Natural killer cell treated with Interleukin-12 subunit alpha and Interleukin-12 subunit beta and Interleukin-15 and Interleukin-18, amount 100 ng/mL, for 72 hours (primary cell): ENCODE measurements around the gene CPLANE2. TPM values are rescaled to one million over a fixed set of nuclear protein-coding genes. Genes with fewer than 3 reads are reported as not detected.
"Not testable (repeated sequence)": the region's sequence is repeated elsewhere in the genome, so short reads cannot be mapped to it uniquely, and the experiment has no call there.

Source experiments
- ATAC-seq, 2 donors: fragments of 150-1000 bp; cut with Tn5 transposase in 1 of 2; sonication (Bioruptor Pico), chemical (Tn5 transposase) in 1 of 2; 2 replicates each; pipeline ENCODE4 v1.10.0; 2021
- DNase-seq: peaks from one replicate; pipeline ENCODE4 v3.0.0; 2022; ENCODE audit warnings: low spot score
- H3K27ac Mint-ChIP-seq, 2 donors: 1 replicate in 1 of 2; 2 replicates in 1 of 2; pipeline ENCODE4 v1.8.0; 2022; ENCODE audit warnings: mixed read lengths in 2 of 2, mild to moderate bottlenecking in 1 of 2, moderate library complexity in 1 of 2
- H3K27me3 Mint-ChIP-seq, 2 donors: 1 replicate in 1 of 2; 2 replicates in 1 of 2; pipeline ENCODE4 v1.8.0; 2022; ENCODE audit warnings: mixed read lengths in 2 of 2
- H3K36me3 Mint-ChIP-seq: one replicate; pipeline ENCODE4 v1.8.0; 2022; ENCODE audit warnings: mixed read lengths
- H3K4me1 Mint-ChIP-seq, 2 donors: 1 replicate in 1 of 2; 2 replicates in 1 of 2; pipeline ENCODE4 v1.8.0; 2022; ENCODE audit warnings: low read depth in 2 of 2, mixed read lengths in 2 of 2, mild to moderate bottlenecking in 1 of 2
- H3K4me3 Mint-ChIP-seq: one replicate; pipeline ENCODE4 v1.8.0; 2022; ENCODE audit warnings: mixed read lengths
- H3K9me3 Mint-ChIP-seq: 2 replicates; pipeline ENCODE4 v1.8.0; 2022; ENCODE audit warnings: mixed read lengths
- total RNA-seq, 2 donors: library from RNA; stranded (reverse); gene quantifications; one replicate each; pipeline ENCODE4 v1.2.3, GENCODE V29; 2022

Gene CPLANE2
- total RNA-seq, 2 donors from 2014 or later: 3.2 to 3.8 TPM

DNA sequence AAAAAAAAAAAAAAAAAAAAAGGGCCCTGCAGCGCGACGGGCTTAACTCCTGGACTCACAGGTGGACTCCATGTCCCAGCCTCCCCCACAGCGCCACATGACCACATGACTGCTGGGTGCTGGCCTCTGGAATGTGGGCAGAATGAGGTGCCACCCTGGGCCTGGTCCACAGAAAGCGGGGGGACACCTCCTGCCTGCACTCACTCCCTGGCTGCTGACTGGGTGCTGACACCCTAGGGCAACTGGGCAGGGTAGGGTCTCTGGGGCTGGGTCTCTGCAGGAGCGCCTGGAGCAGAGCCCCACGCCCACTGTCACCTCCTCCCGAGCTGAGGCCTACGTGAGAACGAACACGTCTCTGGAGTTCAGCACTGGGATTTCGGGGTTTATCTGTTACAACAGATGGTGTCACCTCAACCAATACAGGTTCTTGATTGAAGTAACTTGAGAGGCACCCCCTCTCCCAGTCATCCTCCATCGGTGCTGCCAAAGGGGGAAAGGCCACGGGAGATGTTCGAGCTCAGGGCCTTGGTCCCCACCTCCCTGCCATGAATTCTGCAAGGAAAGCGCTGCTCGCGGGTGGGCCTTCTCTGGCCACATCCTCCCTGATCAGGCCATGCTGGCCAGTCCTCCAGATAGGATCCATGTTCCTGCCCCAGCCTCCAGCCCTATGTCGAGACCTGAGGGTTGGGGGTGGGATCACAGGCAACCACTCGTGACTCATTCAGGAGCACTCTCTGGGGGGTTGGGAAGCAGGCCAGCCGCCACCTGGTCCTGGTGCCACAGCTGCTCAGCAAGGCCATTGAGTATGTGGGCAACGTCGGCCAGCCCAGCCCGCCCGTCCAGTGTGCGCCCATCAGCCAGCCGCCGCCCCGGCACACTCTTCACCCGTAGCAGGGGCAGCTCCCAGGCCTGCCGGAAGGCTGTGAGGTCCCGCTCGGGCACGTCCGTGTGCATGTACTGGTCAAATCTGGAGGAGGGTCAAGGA lies 5.4 kb downstream of the CPLANE2 start:
- H3K27me3 Mint-ChIP-seq: peaks cover 0 to 13% of the 10 kb centered on the region in 2 donors
- H3K27ac Mint-ChIP-seq: no peak overlapping the region
- DNase-seq (no peak), ATAC-seq (peak in 1 of 2 donors; percentile 16)
- H3K4me3 Mint-ChIP-seq: no peak overlapping the region
- no peaks in the 10 kb centered on the region for H3K9me3 Mint-ChIP-seq
- peaks cover 7 to 17% of the 10 kb centered on the region in 2 donors for H3K4me1 Mint-ChIP-seq
- H3K36me3 Mint-ChIP-seq: no peaks in the 10 kb centered on the region

GRCh38 chr1:16230744-16231143 lies 6.2 kb downstream of the CPLANE2 start:
- Mint-ChIP-seq H3K27ac (no peak overlapping the region), H3K4me3 (no peak overlapping the region), H3K27me3 (peaks cover 0 to 20% of the 10 kb centered on the region in 2 donors), H3K36me3 (no peaks in the 10 kb centered on the region), H3K4me1 (peaks cover 0 to 11% of the 10 kb centered on the region in 2 donors), H3K9me3 (no peaks in the 10 kb centered on the region)
- DNase-seq (no peak), ATAC-seq (no peak)

DNA sequence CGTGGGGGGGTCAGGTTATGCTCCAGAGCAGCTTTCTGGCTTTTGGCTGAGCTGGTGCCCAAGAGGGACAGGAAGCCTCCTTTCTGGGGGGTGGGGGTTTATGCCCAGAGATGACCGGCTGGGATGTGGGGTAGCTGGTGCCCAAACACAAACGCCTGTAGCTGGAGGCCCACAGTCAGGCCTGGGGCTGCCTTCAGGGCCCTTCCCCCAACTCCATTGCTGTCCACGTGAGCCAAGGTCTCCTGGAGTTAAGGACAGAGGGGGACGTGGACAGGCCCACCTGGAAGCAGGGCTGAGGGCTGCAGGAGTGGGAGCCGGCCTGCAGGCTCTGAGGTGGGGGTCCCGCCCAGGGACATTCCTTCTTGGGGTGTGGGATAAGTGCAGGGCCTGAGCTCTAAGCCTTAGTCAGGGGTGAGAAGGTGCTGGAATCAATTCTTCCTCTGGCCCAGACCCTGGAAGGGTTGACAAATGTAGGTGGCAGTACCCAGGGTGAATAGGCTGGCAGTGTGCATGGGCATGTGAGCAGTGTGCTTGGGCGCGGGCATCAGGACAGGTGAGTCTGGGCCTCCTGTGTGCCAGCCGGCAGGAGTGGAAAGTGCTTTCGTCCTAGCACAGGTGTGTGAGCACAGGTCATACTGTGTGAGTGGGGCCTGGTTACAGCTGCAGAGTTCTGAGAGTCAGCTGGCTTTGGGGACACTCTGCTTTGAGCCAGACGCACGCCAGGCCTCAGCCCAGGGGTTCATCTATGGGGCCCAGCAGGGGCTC lies 6.8 kb downstream of the CPLANE2 start:
- Mint-ChIP-seq H3K27ac (no peak overlapping the region), H3K4me3 (no peak overlapping the region), H3K9me3 (no peaks in the 10 kb centered on the region), H3K36me3 (no peaks in the 10 kb centered on the region), H3K27me3 (peaks cover 0 to 20% of the 10 kb centered on the region in 2 donors), H3K4me1 (peaks cover 0 to 9% of the 10 kb centered on the region in 2 donors)
- ATAC-seq (no peak), DNase-seq (no peak)

DNA sequence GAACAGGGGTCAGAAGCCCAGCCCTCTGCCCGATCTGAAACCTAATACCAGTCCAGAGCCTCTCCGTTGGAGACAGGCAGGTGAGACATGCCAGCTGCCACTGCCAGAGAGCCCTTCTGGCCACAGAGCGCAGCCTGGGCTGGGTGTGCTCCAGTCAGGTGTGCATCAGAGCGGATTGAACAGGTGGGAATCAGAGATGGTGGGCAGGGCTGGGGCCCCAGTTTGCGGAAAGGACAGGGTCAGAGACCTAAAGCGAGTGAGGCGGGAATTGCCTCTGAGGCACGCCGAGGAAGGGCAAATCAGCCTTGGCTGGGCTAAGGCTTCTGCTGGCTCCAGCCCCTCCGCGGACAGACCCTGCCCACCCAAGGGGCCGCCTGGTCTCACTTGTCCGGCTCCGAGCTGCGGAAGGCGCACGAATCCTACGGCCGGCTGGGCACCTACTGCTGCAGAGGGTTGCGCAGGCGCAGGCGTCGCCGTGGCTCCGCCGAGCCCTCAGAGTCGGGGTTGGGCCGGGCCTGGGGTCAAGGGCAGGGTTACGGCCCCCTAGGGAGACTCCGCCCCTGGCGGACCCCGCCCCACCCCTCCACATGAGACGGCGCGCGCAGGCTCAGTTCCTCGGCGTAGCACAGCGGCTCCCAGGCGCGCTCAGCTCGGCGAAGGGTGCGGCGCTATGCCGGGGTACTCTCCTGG lies 10.3 kb downstream of the CPLANE2 start:
- no peak for DNase-seq
- H3K27ac Mint-ChIP-seq: no peak overlapping the region

DNA sequence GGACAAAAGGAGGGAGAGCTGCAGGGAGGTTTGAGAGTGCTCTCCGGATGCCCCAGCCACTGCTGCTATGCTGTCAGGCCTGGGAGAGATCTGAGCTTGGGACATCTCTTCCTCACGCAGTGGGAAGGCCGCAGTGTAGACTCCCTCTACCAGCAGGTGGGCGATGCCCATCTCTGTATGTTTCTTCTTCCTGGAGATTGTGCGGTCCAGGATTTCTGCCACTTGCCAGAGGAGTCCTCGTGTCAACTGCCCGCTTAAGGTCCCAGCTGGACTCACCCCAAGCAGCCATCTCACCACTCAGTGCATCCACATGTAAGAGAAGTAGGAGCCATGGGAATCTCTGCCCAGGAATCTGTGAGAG lies 10.9 kb downstream of the CPLANE2 start:
- ATAC-seq: no peak
- H3K9me3 Mint-ChIP-seq: no peaks in the 10 kb centered on the region

More for the DNA sequence above, 10.3 kb downstream of the CPLANE2 start:
- no peak overlapping the region for H3K4me3 Mint-ChIP-seq
- H3K4me1 Mint-ChIP-seq: peaks cover under 1 to 8% of the 10 kb centered on the region in 2 donors
- peak in 1 of 2 donors; percentile 34 for ATAC-seq
- no peaks in the 10 kb centered on the region for H3K36me3 Mint-ChIP-seq
- H3K27me3 Mint-ChIP-seq: peaks cover 3 to 25% of the 10 kb centered on the region in 2 donors
- H3K9me3 Mint-ChIP-seq: no peaks in the 10 kb centered on the region

GRCh38 chr1:16224472-16224871 lies 12.5 kb downstream of the CPLANE2 start:
- Mint-ChIP-seq H3K4me3 (no peak overlapping the region), H3K9me3 (no peaks in the 10 kb centered on the region), H3K27ac (no peak overlapping the region), H3K27me3 (peaks cover 9 to 27% of the 10 kb centered on the region in 2 donors), H3K36me3 (no peaks in the 10 kb centered on the region), H3K4me1 (peaks cover 9 to 11% of the 10 kb centered on the region in 2 donors)
- ATAC-seq (no peak), DNase-seq (no peak)

More for the DNA sequence above, 10.9 kb downstream of the CPLANE2 start:
- Mint-ChIP-seq H3K27ac (no peak overlapping the region), H3K27me3 (peaks cover 8 to 27% of the 10 kb centered on the region in 2 donors), H3K36me3 (no peaks in the 10 kb centered on the region), H3K4me3 (no peak overlapping the region), H3K4me1 (peaks cover 4 to 8% of the 10 kb centered on the region in 2 donors)
- no peak for DNase-seq

GRCh38 chr1:16222716-16223115 lies 14.3 kb downstream of the CPLANE2 start:
- not testable (repeated sequence) for H3K36me3 Mint-ChIP-seq, DNase-seq, H3K27ac Mint-ChIP-seq, H3K9me3 Mint-ChIP-seq, ATAC-seq, H3K4me3 Mint-ChIP-seq
- H3K4me1 Mint-ChIP-seq: peaks cover 9 to 11% of the 10 kb centered on the region in 2 donors
- H3K27me3 Mint-ChIP-seq: peaks cover 9 to 17% of the 10 kb centered on the region in 2 donors

DNA sequence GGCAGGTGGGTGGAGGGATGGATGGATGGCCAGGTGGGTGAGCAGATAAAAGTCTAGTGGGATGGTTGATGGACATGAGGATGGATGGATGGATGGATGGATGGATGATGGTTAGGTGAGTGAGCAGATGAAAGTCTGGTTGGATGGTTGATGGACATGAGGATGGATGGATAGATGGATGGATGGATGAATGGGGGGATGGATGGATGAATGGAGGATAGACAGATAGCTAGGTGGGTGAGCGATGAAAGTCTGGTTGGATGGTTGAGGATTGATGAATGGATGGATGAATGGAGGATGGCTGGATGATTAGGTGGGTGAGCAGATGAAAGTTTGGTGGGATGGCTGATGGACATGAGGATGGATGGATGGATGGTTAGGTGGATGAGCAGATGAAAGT lies 15.5 kb downstream of the CPLANE2 start:
- Mint-ChIP-seq H3K36me3 (no peaks in the 10 kb centered on the region), H3K27me3 (peaks cover 9 to 14% of the 10 kb centered on the region in 2 donors), H3K9me3 (no peaks in the 10 kb centered on the region), H3K4me1 (peaks cover 9 to 10% of the 10 kb centered on the region in 2 donors), H3K27ac (no peak overlapping the region), H3K4me3 (no peak overlapping the region)
- DNase-seq (no peak), ATAC-seq (no peak)

GRCh38 chr1:16219968-16220500 lies 16.9 kb downstream of the CPLANE2 start:
- no peaks in the 10 kb centered on the region for H3K9me3 Mint-ChIP-seq

GRCh38 chr1:16218674-16219071 lies 18.3 kb downstream of the CPLANE2 start:
- no peak overlapping the region for H3K4me3 Mint-ChIP-seq
- peaks cover 13 to 15% of the 10 kb centered on the region in 2 donors for H3K4me1 Mint-ChIP-seq

More at GRCh38 chr1:16219968-16220500, 16.9 kb downstream of the CPLANE2 start:
- no peak for ATAC-seq
- Mint-ChIP-seq H3K36me3 (no peaks in the 10 kb centered on the region), H3K4me3 (no peak overlapping the region), H3K27ac (peak overlapping the region in 1 of 2 donors; percentile 52), H3K27me3 (peaks cover 7 to 9% of the 10 kb centered on the region in 2 donors), H3K4me1 (peaks cover 13 to 15% of the 10 kb centered on the region in 2 donors)
- no peak for DNase-seq

DNA sequence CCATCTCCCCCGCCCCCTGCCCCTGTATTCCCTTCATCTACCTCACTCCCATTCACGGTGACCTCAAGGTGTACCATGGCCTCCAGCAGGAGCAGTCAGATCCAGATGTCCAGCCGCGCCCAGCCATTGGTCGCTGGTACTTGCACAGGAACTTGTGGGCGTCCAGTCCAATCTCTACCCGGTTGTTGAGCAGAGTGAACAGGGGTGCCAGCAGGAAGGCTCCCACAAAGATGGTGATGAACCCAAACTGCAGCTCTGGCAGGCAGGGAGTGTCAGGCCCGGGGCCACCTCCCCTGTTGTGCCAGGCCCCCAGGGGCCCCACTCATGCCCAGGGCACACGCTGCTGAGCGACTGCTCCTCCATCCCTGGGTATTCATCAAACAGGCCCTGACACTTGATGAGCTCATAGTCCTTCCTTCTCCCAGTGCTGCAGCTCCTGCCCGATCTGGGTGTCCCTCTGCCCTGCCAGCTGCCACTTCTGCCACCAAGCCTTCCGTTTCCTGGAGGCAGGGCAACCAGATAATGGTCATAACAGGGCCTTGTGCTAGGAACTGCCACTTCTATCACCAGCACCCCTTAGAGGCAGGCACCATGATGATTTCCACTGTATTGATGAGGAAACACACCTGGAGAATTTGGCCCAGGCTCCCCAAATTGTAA lies 18.8 kb downstream of the CPLANE2 start:
- no peak for ATAC-seq
- peak overlapping the region; percentile 2 for H3K4me3 Mint-ChIP-seq

More at GRCh38 chr1:16218674-16219071, 18.3 kb downstream of the CPLANE2 start:
- DNase-seq: no peak
- Mint-ChIP-seq H3K27me3 (peaks cover 4 to 9% of the 10 kb centered on the region in 2 donors), H3K9me3 (no peaks in the 10 kb centered on the region), H3K27ac (peak overlapping the region in 1 of 2 donors; percentile 52), H3K36me3 (no peaks in the 10 kb centered on the region)
- ATAC-seq: no peak

DNA sequence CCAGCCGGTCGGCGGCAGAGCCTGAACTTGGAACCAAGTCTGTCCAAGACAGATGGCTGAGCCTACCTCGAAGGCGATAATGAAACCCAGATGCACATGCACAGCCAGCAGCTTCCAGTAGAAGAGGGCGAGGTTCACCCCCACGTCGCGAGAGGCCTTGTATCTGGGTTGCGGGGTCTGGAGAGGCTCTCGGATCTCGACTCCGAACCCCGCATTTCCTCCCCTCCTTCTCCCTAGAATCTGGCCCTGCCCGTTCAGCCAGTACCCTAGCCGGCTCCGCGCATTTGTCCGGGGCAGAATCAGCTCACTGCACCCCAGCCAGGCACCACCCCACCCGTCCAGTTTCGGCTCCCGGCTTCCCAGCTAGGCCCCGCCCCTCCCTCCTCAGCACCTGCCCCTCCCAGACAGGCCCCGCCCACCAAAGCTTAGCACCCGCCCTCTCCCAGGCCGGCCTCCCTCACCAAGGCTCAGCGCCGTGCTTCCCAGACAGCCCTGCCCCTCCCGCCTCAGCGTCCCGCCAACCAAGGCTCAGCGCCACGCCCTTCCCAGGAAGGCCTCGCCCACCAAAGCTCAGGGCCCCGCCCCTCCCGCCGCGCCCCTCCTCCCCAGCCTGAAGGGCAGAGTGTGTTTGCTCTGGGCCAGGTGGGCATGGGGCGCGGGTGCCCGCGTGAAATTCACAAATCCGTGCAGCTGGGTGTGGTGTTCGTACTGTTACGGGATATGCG lies 19.8 kb downstream of the CPLANE2 start:
- ATAC-seq (peak; percentile 98 to 99), DNase-seq (peak; percentile 93)
- Mint-ChIP-seq H3K4me3 (peak overlapping the region; percentile 76), H3K27me3 (peaks cover 4 to 9% of the 10 kb centered on the region in 2 donors), H3K36me3 (no peaks in the 10 kb centered on the region), H3K27ac (no peak overlapping the region), H3K4me1 (peaks cover 13 to 15% of the 10 kb centered on the region in 2 donors), H3K9me3 (no peaks in the 10 kb centered on the region)

More for the DNA sequence above, 18.8 kb downstream of the CPLANE2 start:
- Mint-ChIP-seq H3K27me3 (peaks cover 4 to 9% of the 10 kb centered on the region in 2 donors), H3K36me3 (no peaks in the 10 kb centered on the region), H3K27ac (no peak overlapping the region), H3K4me1 (peaks cover 13 to 15% of the 10 kb centered on the region in 2 donors), H3K9me3 (no peaks in the 10 kb centered on the region)
- no peak for DNase-seq
